A673 (cell line): Measurements from ENCODE around the gene SORD.

Source experiments
- EZH2 ChIP-seq: fragments of 200-600 bp; sonication (generic); IDR thresholded peaks from 2 replicates; pipeline ENCODE4 v1.6.1; 2017; ENCODE audit warnings: borderline replicate concordance, low read depth, mild to moderate bottlenecking, mixed read lengths, antibody characterized with exemption, low read length; ENCODE audit not compliant: poor library complexity, severe bottlenecking
- TF ChIP-seq, protein P1 (sequence below): fragments of 300-800, 200-600 bp; sonication (generic); conservative IDR thresholded peaks from 2 replicates; pipeline ENCODE4 v1.5.1; 2017; ENCODE audit warnings: low read depth, mild to moderate bottlenecking, antibody characterized with exemption, low read length, moderate library complexity, mixed read lengths

DNA sequence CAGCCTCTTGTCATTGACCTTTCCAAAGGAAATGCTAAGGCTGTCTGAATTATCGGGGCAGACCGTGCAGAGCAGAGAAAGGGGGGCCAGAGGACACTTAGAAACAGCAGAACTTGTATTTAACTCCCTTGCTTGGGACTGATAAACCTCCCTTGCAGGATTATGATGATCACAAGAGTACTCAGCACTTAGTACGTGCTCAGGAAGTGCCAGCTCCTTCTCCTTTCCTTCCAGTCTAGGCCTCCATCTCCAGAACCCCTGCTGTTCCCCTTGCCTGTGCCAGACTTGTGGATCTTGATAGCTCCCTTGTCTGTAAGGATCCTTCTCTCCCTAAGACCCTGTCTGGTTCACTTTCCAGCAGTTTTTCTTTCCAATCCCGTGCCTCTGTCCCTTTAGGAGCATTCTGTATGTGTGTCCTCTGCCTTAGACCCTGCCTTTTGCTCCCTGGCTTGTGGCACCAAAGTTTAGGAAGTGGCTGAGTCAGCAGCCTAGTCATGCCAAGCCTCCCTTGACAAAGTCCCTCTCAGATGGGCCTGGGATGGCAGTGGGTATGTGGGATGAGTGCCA is 747 bp downstream of the SORD start:
- TF ChIP-seq, protein P1, sequence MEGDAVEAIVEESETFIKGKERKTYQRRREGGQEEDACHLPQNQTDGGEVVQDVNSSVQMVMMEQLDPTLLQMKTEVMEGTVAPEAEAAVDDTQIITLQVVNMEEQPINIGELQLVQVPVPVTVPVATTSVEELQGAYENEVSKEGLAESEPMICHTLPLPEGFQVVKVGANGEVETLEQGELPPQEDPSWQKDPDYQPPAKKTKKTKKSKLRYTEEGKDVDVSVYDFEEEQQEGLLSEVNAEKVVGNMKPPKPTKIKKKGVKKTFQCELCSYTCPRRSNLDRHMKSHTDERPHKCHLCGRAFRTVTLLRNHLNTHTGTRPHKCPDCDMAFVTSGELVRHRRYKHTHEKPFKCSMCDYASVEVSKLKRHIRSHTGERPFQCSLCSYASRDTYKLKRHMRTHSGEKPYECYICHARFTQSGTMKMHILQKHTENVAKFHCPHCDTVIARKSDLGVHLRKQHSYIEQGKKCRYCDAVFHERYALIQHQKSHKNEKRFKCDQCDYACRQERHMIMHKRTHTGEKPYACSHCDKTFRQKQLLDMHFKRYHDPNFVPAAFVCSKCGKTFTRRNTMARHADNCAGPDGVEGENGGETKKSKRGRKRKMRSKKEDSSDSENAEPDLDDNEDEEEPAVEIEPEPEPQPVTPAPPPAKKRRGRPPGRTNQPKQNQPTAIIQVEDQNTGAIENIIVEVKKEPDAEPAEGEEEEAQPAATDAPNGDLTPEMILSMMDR: no peak
- TF ChIP-seq EZH2: no peak
